HL-60 (cell line): ENCODE data around the gene PRR15L.

Experiments used
- DNase-seq, 2 experiments: peaks; one replicate each; pipeline ENCODE4 v3.0.0-alpha.2; 2010 to 2020; ENCODE audit warnings: low read depth in 1 of 2, low spot score in 1 of 2
- H3K27ac ChIP-seq: fragments of 250-450 bp; sonication (Bioruptor Pico); replicated peaks from 2 replicates; pipeline ENCODE4 v1.5.1; 2020; ENCODE audit warnings: mild to moderate bottlenecking, moderate library complexity
- H3K27me3 ChIP-seq: fragments of 250-450 bp; sonication (Bioruptor Pico); 2 replicates; pipeline ENCODE4 v1.5.1; 2021; ENCODE audit warnings: mild to moderate bottlenecking, moderate library complexity; ENCODE audit not compliant: insufficient read depth, poor library complexity, severe bottlenecking
- H3K4me3 ChIP-seq: replicated peaks from 2 replicates; pipeline ENCODE4 v1.5.1; 2011; ENCODE audit warnings: mild to moderate bottlenecking, control low read depth, low read length; ENCODE audit not compliant: insufficient read depth
- CTCF ChIP-seq: IDR thresholded peaks from one replicate; pipeline ENCODE4 v1.5.1; 2011; ENCODE audit warnings: low read length, control low read depth, inconsistent platforms; ENCODE audit not compliant: insufficient read depth
- GABPA ChIP-seq: IDR thresholded peaks from 2 replicates; pipeline ENCODE4 v1.6.1; 2012; ENCODE audit warnings: low read depth
- POLR2AphosphoS5 ChIP-seq: IDR thresholded peaks from 2 replicates; pipeline ENCODE4 v1.6.1; 2012; ENCODE audit warnings: low read depth
- REST ChIP-seq: IDR thresholded peaks from 2 replicates; pipeline ENCODE4 v1.6.1; 2012; ENCODE audit warnings: low read depth; ENCODE audit not compliant: insufficient replicate concordance
- SPI1 ChIP-seq: IDR thresholded peaks from 2 replicates; pipeline ENCODE4 v1.6.1; 2012; ENCODE audit warnings: low read depth, mild to moderate bottlenecking, borderline replicate concordance

The PRR15L gene

GRCh38 chr17:47934856-47935255, 22.8 kb downstream of the PRR15L start:
- Histone ChIP-seq H3K27ac (no peak overlapping the region), H3K4me3 (no peak overlapping the region), H3K27me3 (no peaks in the 10 kb centered on the region)
- no peak for DNase-seq
- TF ChIP-seq CTCF (no peak), SPI1 (no peak), POLR2AphosphoS5 (no peak), GABPA (no peak)

GRCh38 chr17:47931848-47932247, 25.8 kb downstream of the PRR15L start:
- TF ChIP-seq REST (no peak), CTCF (no peak), SPI1 (no peak), GABPA (no peak), POLR2AphosphoS5 (no peak)
- Histone ChIP-seq H3K4me3 (no peak overlapping the region), H3K27ac (no peak overlapping the region), H3K27me3 (no peaks in the 10 kb centered on the region)
- DNase-seq, result no peak

GRCh38 chr17:47929218-47930000, 28.3 kb downstream of the PRR15L start:
- H3K27ac ChIP-seq, result no peak overlapping the region

More at GRCh38 chr17:47929218-47930000, 28.3 kb downstream of the PRR15L start:
- no peak for DNase-seq
- no peak overlapping the region for H3K4me3 ChIP-seq
- no peaks in the 10 kb centered on the region for H3K27me3 ChIP-seq
- TF ChIP-seq GABPA, result no peak
- TF ChIP-seq POLR2AphosphoS5, result no peak
- TF ChIP-seq SPI1, result no peak
- no peak for TF ChIP-seq REST
- TF ChIP-seq CTCF, result no peak
